GM21717 (cell line): ENCODE results near the gene MPC1.

Experiments
- ATAC-seq: cut with Tn5 transposase; IDR thresholded peaks from one replicate; pipeline ENCODE4 v1.9.1; 2021; ENCODE audit warnings: mild to moderate bottlenecking, moderate library complexity; ENCODE audit not compliant: unreplicated experiment

The MPC1 gene

DNA sequence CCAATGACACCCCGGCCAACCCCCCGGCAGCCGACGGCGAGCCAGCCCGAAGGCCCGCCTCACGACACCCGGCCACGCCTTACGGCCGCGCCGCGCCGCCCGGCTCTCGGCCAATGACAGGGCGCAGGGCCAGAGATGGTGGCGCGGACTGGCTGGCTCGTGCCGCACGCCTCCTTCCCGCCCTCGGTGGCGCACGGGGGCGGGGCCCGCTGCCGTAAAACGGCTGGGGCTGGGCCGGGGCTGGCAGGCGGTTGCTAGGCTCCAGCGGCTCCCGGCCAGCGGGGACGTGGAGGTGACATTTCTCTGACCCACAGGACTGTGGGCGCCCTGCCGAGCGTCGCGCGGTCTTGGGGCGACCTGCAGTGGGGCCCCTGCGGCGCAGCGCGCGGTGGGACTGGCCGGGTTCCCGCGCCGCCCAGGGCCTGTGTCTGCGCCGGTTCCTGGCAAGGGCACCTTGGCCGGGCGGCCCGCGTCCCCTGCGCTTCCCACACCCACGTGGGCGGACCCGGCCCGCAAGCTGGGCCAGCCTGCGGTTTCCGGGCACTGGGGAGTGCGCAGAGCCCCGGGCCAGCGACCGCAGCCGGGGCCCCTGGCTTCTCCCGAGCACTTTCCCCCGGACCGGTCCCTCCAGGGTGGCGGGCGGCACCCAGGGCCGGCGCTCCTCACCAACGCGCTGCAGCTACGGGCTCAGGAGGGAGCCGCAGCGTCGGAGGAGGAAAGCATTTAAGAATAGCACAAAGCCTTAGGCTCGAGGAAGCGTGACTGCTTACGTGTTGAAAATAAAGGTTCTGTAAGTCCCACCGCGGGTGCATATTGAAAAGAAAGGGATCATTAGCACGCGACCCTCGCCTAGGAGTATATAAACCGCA, at the start of gene MPC1:
TSS of gene MPC1 (minus strand) at position 8 of the 869 bp plus-strand sequence. CDS start 64 bp downstream, outside the sequence.
- peak; percentile 91 for ATAC-seq

- ATAC-seq = no peak
Observed at GRCh38 chr6:166430269-166430668, 47.5 kb upstream of the MPC1 start.

- no peak for ATAC-seq
Observed at GRCh38 chr6:166424431-166424830, 41.7 kb upstream of the MPC1 start.

DNA sequence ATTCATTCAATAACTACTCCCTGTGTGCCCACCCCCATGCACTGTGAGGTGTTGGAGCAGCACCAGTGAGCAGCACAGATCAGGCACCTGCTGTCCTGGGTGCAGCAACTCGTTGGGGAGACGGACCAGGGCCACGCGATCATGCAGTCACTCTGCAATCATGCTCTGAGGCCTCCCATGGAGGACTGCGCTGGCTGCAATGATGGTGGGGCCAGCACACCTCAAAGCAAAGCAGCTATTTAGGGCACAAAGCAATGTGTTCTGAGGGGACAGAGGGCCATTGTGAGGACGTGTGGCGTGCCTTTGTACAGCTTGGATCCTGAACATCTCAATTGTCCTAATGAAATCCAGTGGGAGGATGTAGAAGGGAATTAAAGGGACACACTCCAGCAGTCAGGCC, 41.0 kb upstream of the MPC1 start:
- ATAC-seq = no peak

GRCh38 chr6:166423051-166423745, 40.5 kb upstream of the MPC1 start:
- no peak for ATAC-seq

DNA sequence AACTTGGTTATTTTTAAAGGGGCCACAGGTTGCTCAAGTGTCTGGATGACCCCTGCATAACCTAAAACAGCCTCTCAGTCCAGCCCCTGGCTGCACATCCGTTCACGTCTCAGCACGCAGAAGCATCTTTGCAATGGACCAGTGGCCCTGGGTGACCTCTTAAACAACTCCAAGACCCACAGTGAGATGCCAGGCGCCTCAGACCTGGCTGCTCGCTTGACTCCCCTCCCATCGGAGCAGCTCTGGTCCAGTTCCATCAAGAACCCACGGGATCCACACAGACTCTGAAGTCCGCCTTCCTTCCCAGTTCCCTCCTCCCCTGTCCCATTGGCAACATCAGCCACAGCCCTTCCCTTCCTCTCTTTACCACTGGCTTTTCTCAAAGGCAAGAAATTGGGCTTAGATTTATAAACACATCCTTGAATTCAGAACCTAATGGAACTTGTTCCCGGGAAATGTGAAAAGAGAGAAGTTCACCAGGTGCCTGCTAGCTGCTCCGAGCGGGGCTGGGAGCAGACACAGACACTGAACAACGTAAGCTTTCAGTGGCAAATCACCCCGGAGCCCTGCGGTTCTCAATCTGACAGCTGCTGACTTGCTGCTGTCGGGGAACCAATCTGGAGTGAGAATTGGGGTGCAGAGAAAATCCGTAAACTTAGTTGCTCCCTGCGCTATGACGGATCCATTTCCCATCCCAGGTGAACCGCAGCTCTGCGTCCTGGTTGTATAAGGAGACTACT, 39.6 kb upstream of the MPC1 start:
- ATAC-seq = no peak

- no peak for ATAC-seq
Observed at GRCh38 chr6:166420351-166420750, 37.6 kb upstream of the MPC1 start.

- ATAC-seq = no peak
Observed at GRCh38 chr6:166419717-166420116, 37.0 kb upstream of the MPC1 start.

GRCh38 chr6:166419286-166419685, 36.5 kb upstream of the MPC1 start:
- peak; percentile 96 for ATAC-seq

GRCh38 chr6:166418691-166419143, 36.0 kb upstream of the MPC1 start:
- no peak for ATAC-seq

DNA sequence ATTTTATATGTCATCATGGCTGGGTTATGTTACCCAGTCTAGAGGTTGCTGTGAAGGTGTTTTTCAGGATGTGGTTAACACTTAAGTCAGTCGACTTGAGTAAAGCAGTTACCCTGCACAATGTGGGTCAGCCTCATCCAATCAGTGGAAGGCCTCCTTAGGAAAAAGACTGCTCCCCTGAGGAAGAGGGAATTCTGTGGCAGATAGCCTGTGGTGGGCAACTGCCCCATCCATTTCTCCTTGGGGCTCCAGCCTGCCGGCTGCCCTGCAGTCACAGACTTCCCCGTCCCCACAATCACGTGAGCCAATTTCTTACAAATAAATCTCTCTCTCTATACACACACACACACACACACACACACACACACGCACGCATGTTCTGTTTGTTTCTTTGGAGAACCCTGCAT, 34.5 kb upstream of the MPC1 start:
- no peak for ATAC-seq

GRCh38 chr6:166415833-166416347, 33.1 kb upstream of the MPC1 start:
- ATAC-seq = no peak

GRCh38 chr6:166415306-166415705, 32.6 kb upstream of the MPC1 start:
- no peak for ATAC-seq

DNA sequence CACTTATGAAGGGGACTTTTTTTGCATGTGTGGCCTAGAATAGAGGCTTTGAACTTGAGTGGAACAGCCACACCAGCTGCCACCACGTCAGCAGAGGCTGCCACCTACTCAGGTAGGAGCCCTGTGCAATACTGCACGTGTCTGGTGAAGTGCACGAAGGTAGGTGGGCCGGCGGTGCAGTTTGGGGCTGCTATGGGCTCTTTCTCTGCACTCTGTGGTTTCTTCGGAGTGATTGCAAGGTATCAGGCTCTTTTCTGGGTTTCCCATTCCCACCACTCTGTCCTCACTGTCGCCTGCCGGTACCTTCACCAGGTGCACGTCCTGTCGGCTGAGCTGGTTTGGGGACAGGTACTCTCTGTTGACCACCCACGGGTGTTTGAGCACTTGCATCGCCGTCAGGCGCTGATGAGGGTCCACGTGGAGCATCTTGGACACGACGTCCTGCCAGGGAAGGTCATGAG, 30.8 kb upstream of the MPC1 start:
- ATAC-seq = no peak

GRCh38 chr6:166412911-166413384, 30.2 kb upstream of the MPC1 start:
- ATAC-seq = no peak

DNA sequence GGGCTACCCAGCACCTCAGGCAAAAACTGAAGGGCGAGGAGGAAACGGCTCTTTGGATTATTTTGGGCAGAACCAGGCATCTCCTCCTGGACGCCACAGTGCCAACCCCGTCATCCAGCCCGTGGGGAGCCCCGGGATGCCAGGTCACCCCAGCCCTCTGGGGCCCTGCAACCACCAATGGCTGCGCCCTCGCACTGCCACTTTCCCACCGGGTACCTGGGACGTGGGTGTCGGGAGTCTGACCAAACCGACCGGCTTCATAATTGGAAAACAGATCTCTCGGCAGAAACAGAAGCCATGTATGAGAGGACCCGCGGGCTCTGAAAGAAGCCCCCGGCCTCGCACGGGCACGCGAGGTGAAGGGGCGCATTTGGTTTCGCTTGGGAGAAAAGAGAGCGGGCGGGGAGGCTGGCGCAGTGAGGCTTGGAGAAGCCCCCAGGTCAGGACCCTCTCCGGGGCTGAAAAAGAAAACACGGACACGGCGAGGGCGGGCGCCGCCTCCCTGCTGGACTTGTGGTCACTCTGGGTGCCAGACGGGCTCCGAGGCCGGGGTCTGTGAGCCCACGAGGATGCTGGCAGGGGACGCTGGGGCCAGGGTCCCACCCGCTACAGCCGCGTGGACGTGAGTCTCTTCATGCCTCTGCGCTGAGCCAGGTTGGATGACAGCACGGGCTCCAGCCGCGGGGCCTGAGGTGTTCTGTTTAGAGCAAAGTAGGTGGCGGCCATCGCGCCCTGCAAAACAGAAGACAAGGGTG, 29.6 kb upstream of the MPC1 start:
- ATAC-seq = no peak

DNA sequence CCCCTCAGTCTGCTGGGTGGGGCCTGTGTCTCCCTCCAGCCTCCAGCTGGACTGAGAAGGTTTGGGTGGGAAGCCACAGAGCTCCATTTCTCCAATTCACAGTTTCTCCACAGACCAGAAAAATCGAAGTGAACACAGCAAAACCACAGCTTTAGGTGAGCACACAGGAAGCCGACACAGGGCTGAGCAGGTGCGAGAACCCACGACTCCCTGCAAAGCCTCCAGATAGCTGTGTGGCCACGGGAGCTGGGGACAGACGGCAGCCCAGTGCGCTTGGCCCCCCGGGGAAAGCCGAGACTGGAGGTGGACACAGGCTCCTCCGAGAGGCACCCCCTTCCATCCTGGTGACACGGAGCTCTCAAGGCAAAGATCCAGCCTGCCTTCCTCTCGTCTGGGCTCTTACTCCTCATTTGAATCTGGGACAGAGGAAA, 29.0 kb upstream of the MPC1 start:
- no peak for ATAC-seq

DNA sequence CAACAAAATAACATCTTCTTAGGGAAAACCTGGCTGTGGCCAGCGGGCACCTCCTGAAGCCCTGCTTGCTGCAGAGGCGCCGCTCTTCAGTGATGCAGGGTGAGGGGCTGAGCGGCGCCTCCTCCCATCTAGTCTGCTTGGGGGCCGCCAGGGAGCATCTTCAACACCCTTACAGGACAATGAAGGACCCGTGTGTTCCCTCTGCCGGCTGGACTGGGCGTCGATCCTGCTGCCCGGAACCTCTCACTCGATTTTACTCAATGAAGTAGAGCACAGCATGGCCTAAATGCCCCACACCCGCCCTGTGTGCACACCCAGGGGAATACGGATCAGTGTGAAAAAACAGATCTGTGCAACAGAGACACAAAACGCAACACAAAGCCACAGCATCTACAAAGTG, 28.5 kb upstream of the MPC1 start:
- ATAC-seq = no peak

GRCh38 chr6:166410426-166410935, 27.7 kb upstream of the MPC1 start:
- peak; percentile 76 for ATAC-seq
